Keratinocyte (primary cell): ENCODE data around the gene ZSWIM6. TPM values are rescaled to one million over a fixed set of nuclear protein-coding genes. Genes with fewer than 3 reads are reported as not detected.

Experiments used
- DNase-seq: peaks from one replicate; pipeline ENCODE4 v3.0.0-alpha.2; 2011; ENCODE audit warnings: low read depth, missing footprints, low spot score
- FAIRE-seq: peaks from 2 replicates; lab custom pipeline; 2011; peaks lifted over from hg19 to GRCh38; lab: Jason Lieb, UNC
- H2AFZ ChIP-seq: 2 replicates; pipeline ENCODE4 v1.6.0; 2012; ENCODE audit warnings: low read length, control low read depth, inconsistent platforms; ENCODE audit not compliant: control insufficient read depth
- H3K27ac ChIP-seq: 2 replicates; pipeline ENCODE4 v1.5.1; 2011; ENCODE audit warnings: low read length; ENCODE audit not compliant: control insufficient read depth, insufficient read depth
- H3K27me3 ChIP-seq: 3 replicates; pipeline ENCODE4 v1.6.0; 2011; ENCODE audit warnings: low read length; ENCODE audit not compliant: control insufficient read depth, insufficient read depth; ENCODE audit errors: extremely low read depth
- H3K36me3 ChIP-seq, 2 experiments: 2 replicates in 1 of 2; 3 replicates in 1 of 2; pipeline ENCODE4 v1.5.1; 2011; ENCODE audit warnings: low read length in 2 of 2, mild to moderate bottlenecking in 1 of 2; ENCODE audit not compliant: control insufficient read depth in 2 of 2, insufficient read depth in 2 of 2; ENCODE audit errors: extremely low read depth in 1 of 2
- H3K4me1 ChIP-seq: 3 replicates; pipeline ENCODE4 v1.5.1; 2011; ENCODE audit warnings: low read length; ENCODE audit not compliant: control insufficient read depth, insufficient read depth; ENCODE audit errors: extremely low read depth
- H3K4me2 ChIP-seq: 3 replicates; pipeline ENCODE4 v1.6.0; 2011; ENCODE audit warnings: low read depth, low read length; ENCODE audit not compliant: control insufficient read depth, insufficient read depth; ENCODE audit errors: extremely low read depth
- H3K4me3 ChIP-seq, 3 experiments: fragments of 200-600 bp in 1 of 3; sonication (generic) in 1 of 3; 2 replicates in 2 of 3; 3 replicates in 1 of 3; pipeline ENCODE4 v1.5.1; 2011 to 2016; ENCODE audit warnings: low read length in 3 of 3, mild to moderate bottlenecking in 3 of 3, control low read depth in 2 of 3, inconsistent platforms in 1 of 3, low read depth in 1 of 3, mixed read lengths in 1 of 3, mixed run types in 1 of 3, moderate library complexity in 1 of 3; ENCODE audit not compliant: control insufficient read depth in 2 of 3, insufficient read depth in 2 of 3; ENCODE audit errors: extremely low read depth in 1 of 3
- H3K79me2 ChIP-seq: 2 replicates; pipeline ENCODE4 v1.6.0; 2012; ENCODE audit warnings: low read length; ENCODE audit not compliant: control insufficient read depth, insufficient read depth
- H3K9ac ChIP-seq: 3 replicates; pipeline ENCODE4 v1.6.0; 2011; ENCODE audit warnings: low read length; ENCODE audit not compliant: control insufficient read depth, insufficient read depth; ENCODE audit errors: extremely low read depth
- H3K9me1 ChIP-seq: 3 replicates; pipeline ENCODE4 v1.6.0; 2011; ENCODE audit warnings: low read length; ENCODE audit not compliant: control insufficient read depth, insufficient read depth; ENCODE audit errors: extremely low read depth
- H3K9me3 ChIP-seq: 2 replicates; pipeline ENCODE4 v1.5.1; 2012; ENCODE audit warnings: low read depth, low read length; ENCODE audit not compliant: control insufficient read depth
- H4K20me1 ChIP-seq: 3 replicates; pipeline ENCODE4 v1.6.0; 2011; ENCODE audit warnings: low read length; ENCODE audit not compliant: control insufficient read depth, insufficient read depth; ENCODE audit errors: extremely low read depth
- EZH2 ChIP-seq: IDR thresholded peaks from one replicate; pipeline ENCODE4 v1.6.1; 2012; ENCODE audit warnings: inconsistent platforms, mild to moderate bottlenecking, low read length, moderate library complexity
- dilution Hi-C: fragments of 300-500 bp; cut with MboI; formaldehyde crosslinking; loops from one replicate; pipeline ENCODE4 v1.7.0; 2020; ENCODE audit warnings: low sequenced_read_pairs; ENCODE audit not compliant: extremely low pct_ligation_motif_present
- polyA plus RNA-seq, 5 experiments: library from polyadenylated mRNA; depleted of rRNA in 3 of 5; stranded (reverse) in 3 of 5; stranded (forward) in 1 of 5; unstranded in 1 of 5; fragments of >200 nt; gene quantifications; 1 replicate in 1 of 5; 2 replicates in 3 of 5; 3 replicates in 1 of 5; pipeline versions ENCODE4 v1.2.1 to v1.2.3, GENCODE V29; 2011 to 2012; ENCODE audit warnings: missing spikeins in 2 of 5, low read depth in 1 of 5, low replicate concordance in 1 of 5
- TF ChIP-seq, protein P1 (sequence below), 3 experiments: IDR thresholded peaks in 1 of 3; conservative IDR thresholded peaks in 1 of 3; optimal IDR thresholded peaks in 1 of 3; 2 replicates in 2 of 3; 3 replicates in 1 of 3; pipeline versions ENCODE3 to v1.5.1; 2011; ENCODE audit warnings: low read length in 3 of 3, mild to moderate bottlenecking in 3 of 3, moderate library complexity in 2 of 3, control low read depth in 1 of 3, inconsistent platforms in 1 of 3; ENCODE audit not compliant: insufficient read depth in 2 of 3; ENCODE audit errors: extremely low read depth in 1 of 3

The ZSWIM6 gene
- polyA plus RNA-seq, 1 donor (not counting 4 experiments of a cell fraction or from before 2014, with no cell fraction given): 9.9 TPM

DNA sequence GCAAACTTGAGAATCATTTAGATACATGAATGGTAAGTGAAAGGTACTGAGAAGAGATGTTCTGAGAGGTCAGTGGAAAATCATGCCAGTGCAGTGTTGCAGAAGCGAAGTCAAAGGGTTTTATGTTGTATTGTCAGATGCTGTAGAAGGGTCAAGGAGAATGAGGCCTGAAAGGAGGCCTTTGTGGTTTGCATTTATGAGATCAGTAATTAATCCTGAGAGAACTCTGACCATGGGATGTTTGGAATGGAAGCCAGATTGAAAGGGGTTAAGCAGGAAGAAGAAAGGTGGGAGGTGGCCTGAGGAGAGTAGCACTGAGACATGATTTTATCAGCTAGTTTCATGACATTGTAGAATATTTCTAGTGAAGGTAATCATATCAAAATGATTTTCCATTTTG, 97.8 kb downstream of the ZSWIM6 start:
- no peak for TF ChIP-seq EZH2
- TF ChIP-seq, protein P1, sequence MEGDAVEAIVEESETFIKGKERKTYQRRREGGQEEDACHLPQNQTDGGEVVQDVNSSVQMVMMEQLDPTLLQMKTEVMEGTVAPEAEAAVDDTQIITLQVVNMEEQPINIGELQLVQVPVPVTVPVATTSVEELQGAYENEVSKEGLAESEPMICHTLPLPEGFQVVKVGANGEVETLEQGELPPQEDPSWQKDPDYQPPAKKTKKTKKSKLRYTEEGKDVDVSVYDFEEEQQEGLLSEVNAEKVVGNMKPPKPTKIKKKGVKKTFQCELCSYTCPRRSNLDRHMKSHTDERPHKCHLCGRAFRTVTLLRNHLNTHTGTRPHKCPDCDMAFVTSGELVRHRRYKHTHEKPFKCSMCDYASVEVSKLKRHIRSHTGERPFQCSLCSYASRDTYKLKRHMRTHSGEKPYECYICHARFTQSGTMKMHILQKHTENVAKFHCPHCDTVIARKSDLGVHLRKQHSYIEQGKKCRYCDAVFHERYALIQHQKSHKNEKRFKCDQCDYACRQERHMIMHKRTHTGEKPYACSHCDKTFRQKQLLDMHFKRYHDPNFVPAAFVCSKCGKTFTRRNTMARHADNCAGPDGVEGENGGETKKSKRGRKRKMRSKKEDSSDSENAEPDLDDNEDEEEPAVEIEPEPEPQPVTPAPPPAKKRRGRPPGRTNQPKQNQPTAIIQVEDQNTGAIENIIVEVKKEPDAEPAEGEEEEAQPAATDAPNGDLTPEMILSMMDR (optimal IDR thresholded peaks at IDR 0.05 in 1 of 3, IDR thresholded peaks at IDR 0.05 in 1 of 3, conservative IDR thresholded peaks at IDR 0.05 in 1 of 3; ENCODE audit: extremely low read depth in 1 of 3, insufficient read depth in 2 of 3, low read length in 3 of 3): no peak
- dilution Hi-C loops: no loop called here
- DNase-seq: no peak

GRCh38 chr5:61431923-61432620, 100.0 kb downstream of the ZSWIM6 start:
- Histone ChIP-seq H3K9me1 (no peaks in the 10 kb centered on the region), H3K4me2 (peak overlapping the region; percentile 29), H3K9me3 (no peaks in the 10 kb centered on the region), H3K36me3 (no peaks in the 10 kb centered on the region), H3K4me1 (peaks cover 14% of the 10 kb centered on the region), H2AFZ (no peak overlapping the region), H3K79me2 (peaks cover 41% of the 10 kb centered on the region), H3K27me3 (no peaks in the 10 kb centered on the region), H3K27ac (peak overlapping the region; percentile 11), H4K20me1 (peaks cover 5% of the 10 kb centered on the region), H3K4me3 (peak overlapping the region in 1 of 3 experiments; percentile 22), H3K9ac (no peak overlapping the region)
- TF ChIP-seq EZH2: no peak
- TF ChIP-seq, protein P1 (optimal IDR thresholded peaks at IDR 0.05 in 1 of 3, IDR thresholded peaks at IDR 0.05 in 1 of 3, conservative IDR thresholded peaks at IDR 0.05 in 1 of 3; ENCODE audit: extremely low read depth in 1 of 3, insufficient read depth in 2 of 3, low read length in 3 of 3): no peak
- FAIRE-seq (peak; percentile 46), DNase-seq (no peak)
- dilution Hi-C loops: no loop called here

More for the DNA sequence above, 97.8 kb downstream of the ZSWIM6 start:
- no peak overlapping the region for H3K4me3 ChIP-seq
- no peak overlapping the region for H3K4me2 ChIP-seq
- peaks cover 36% of the 10 kb centered on the region for H3K79me2 ChIP-seq
- peaks cover 5% of the 10 kb centered on the region for H4K20me1 ChIP-seq
- H3K9ac ChIP-seq: no peak overlapping the region
- no peaks in the 10 kb centered on the region for H3K27me3 ChIP-seq
- H3K27ac ChIP-seq: no peak overlapping the region
- no peak for FAIRE-seq
- H3K9me1 ChIP-seq: no peaks in the 10 kb centered on the region
- no peak overlapping the region for H2AFZ ChIP-seq
- no peaks in the 10 kb centered on the region for H3K9me3 ChIP-seq
- no peaks in the 10 kb centered on the region for H3K36me3 ChIP-seq
- peaks cover 9% of the 10 kb centered on the region for H3K4me1 ChIP-seq
